Measurements from ENCODE around the gene ZBTB24.

The ZBTB24 gene

DNA sequence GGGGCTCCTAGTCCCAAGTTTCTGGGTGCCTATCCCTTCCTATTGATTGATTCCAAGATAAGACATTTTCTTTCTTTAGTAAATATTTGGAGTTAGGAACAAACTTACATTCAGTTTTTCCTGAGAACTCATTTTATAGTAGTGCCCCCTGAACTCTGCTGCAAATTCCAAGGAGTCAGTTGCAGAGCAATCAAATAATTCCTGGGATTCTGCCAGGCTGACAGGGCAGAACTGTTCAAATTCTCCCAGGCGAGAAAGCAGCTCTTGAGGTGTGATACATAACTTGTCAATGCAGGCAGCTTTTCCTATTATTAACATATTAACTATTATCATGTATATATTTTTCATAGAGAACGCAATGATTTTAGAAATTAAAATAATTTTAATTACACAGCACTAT lies 15.9 kb upstream of the ZBTB24 start:
- no peak for DNase-seq (ENCODE audit: low read depth in 2 of 2)

DNA sequence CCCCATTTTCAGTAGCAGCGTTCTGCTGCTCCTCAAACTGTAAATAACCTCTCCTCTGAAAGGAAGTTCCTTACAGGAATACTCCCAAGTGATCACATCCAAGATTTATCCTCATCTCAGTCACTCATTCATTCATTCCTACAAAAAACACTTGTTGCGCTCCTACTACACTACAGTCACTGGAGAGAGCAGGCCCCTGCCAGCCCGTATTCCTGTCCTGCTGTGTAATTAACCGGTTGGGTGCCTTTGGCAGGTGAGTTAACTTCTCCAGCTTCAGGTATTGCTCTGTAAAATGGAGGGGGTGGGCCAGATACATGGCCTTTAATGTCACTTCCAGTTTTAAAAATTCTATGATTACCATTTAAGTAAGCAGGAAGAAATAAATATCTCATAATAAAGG lies 15.0 kb upstream of the ZBTB24 start:
- no peak for DNase-seq (ENCODE audit: low read depth in 2 of 2)

DNA sequence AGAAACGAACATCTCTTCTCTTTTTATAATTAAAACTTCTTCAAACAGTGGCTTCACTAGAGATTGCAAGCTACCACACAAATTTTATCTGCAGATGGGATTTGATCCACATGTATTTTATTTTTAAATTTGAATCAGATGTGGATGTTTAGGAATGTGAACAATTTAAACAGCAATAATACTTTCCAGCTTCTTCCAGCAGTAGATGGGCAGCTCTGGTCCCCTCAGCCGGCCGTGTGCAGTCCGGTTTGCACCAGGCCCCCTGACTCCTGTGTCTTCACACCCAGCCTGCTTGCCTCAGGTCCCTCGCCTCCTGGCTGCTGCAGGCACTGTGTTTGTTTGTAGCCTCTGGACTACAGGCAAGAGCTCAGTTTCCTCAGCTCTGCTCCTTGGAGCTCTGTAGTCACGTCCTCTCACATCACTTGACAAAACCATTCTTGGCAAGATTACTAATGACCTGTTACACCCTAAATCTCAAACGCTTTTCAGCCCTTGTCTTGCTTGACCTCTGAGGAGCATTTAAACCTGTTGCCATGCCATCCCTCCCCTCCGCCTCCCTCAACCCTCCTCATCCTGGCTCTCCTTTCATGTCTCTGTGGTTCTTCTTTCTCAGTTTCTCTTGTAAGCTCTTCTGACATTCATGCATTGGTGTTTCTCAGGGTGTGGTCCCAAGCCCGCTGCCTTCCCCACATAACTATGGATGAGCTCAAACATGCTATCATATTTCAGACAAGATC lies 13.2 kb upstream of the ZBTB24 start:
- no peak for DNase-seq (ENCODE audit: low read depth in 2 of 2)

DNA sequence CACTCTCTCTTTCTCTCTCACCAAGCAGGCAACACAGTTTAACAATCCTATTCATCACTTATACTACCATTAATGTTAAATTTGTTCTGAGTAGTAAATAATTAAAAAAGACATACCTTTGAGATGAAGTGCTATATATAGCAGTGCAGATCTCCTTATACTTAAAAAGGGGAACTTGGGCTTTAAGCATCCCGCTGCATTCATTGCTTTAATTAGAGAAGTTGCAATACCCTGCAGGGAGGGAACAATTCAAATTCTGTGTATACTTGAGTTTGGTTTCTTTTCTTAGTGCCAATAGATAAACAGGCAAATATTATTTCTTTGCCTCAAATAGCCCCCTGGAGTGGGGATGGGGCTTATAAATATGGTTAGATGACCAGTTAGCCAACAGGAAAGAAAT lies 10.8 kb upstream of the ZBTB24 start:
- DNase-seq (ENCODE audit: low read depth in 2 of 2): no peak

DNA sequence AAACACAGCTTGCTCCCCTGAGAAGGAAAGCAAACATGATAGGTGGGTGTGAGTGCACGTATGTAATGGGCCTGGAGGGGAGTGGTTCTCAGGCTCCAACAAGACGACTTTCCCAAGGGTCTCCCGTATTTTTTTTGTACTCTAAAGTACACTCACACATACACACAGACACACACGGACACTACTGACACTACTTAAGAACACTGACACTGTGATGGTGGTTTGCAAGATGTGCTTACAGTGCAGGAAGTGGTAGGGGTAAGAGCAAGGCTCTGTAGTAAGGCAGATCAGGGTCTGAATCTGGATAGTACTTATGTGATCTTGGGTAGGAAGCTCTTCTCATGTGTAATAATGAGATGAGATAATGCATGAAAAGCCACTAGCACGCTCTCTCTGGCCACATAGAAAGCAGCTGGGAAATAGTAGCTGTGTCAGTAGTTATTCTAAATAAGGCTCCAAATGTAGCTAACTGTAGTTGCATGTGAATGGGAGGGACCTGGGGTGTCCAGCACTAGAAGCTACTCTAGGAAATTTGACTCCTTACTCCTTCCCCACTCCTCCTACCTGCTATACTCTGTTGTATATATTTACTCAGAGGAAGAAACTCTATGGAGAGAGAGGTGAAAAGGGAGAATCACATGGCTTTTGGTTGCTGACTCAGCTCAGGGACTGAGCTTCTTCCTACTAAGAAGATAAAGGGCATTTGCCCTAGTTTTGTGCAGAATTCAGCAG lies 8.4 kb upstream of the ZBTB24 start:
- no peak for DNase-seq (ENCODE audit: low read depth in 2 of 2)

DNA sequence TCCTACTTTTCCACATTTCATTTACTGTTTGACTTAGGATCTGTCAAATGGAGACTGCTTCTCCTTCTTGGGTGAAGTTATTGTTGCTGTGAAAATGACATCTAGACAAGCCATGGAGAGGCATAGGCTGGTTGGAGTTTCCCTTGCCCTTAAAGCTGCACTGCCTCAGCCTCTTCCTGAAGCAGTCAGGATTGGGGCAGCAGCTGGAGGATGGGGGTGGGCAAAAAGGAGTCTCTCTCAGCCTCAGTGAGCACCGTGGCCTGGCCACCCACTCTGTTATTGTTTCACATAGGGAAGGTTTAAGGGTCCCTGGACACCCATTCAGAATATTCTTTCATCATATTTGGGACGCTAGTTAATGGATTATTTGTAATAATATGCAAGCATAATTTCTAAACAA lies 7.7 kb upstream of the ZBTB24 start:
- no peak for DNase-seq (ENCODE audit: low read depth in 2 of 2)

DNA sequence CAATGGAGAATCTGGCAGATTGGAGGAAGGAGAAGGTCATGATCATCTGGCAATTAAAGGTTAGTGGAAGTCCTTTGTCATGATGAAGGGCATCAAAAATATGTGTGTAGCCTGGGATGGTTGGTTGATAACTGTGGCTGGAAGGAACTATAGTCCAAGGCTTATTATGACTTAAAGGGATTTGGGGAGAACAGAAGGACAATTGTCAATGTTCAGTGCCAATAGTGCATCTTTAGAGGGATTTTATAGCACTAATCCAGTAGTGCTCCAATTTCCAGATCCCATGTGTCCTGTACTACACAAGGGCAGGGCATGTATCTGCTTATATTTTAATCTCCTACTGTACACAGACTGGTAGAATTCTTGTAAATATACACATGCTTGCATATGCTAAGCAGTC lies 5.0 kb upstream of the ZBTB24 start:
- DNase-seq (ENCODE audit: low read depth in 2 of 2): no peak

DNA sequence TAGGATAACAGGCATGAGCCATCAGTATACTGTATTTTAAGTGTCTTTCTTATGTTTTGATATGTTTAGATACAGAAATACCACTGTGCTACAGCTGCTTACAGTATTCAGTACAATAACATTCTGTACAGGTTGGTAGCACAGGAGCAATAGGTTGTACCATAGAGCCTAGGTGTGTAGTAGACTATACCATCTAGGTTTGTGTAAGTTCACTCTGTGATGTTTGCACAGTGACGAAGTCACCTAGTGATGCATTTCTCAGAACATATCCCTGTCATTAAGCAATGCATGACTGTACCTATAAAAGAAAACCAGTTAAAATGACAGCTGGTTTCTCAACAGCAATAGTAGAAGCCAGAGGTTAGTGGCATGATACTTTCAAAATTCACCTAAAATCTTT lies 3.0 kb upstream of the ZBTB24 start:
- DNase-seq (ENCODE audit: low read depth in 2 of 2): no peak

DNA sequence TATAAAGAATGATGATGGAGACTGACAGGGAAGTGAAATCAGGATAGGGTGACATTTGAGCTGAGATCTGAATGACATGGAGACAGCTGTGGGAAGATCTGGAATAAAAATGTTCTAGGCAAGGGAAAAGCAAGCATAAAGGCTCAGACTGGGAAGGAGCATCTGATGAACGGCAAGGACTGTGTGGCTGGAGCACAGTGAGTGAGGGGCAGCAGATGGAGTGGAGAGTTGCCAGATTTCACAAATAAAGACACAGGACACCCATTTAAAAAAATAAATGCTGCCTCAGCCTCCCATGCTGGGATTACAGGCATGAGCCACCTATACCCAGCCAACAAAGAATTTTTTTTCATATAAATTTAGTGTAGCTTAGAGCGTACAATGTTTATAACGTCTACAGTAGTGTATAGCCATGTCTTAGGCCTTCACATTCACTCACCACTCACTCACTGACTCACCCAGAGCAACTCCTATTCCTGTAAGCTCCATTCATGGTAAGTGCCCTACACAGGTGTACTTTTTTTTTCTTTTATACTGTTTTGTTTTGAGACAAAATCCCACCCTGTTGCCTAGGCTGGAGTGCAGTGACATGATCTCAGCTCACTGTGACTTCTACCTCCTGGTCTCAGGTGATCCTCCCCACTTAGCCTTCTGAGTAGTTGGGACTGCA lies 2.4 kb upstream of the ZBTB24 start:
- DNase-seq (ENCODE audit: low read depth in 2 of 2): no peak

DNA sequence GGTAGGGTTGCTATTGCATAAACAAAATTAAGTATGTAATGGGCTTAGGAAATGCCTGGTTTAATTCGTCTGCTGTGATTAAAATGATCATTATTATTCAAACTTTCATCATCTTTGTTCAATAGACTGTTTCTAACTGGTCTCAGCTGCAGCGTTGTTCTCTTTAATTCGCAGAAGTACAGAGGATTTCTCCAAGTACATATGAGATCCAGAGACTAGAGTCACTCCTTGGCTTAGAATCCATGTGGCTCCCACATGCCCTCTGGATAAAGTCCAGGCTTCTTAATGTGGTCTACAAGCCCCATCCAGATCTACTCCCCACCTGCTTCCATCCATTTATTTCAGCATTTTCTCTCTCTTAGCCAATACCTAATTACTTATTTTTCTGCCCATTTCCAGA lies 1.1 kb upstream of the ZBTB24 start:
- no peak for DNase-seq (ENCODE audit: low read depth in 2 of 2)

DNA sequence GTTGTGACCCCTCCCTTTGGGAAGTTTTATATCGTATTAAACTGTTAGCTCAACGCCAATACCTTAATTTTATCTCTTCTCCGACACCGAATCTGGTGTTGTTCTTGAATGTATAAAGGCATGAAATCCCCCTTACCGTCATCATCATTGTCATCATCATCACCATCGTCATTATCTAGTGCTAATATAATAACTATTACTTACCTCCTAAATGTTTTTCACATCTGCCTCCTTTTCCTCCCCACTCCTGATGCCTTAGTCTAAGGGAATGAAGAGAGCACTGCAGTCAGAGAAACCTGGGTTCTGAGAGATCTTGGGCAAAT lies 677 bp upstream of the ZBTB24 start:
- DNase-seq (ENCODE audit: low read depth in 2 of 2): no peak

DNA sequence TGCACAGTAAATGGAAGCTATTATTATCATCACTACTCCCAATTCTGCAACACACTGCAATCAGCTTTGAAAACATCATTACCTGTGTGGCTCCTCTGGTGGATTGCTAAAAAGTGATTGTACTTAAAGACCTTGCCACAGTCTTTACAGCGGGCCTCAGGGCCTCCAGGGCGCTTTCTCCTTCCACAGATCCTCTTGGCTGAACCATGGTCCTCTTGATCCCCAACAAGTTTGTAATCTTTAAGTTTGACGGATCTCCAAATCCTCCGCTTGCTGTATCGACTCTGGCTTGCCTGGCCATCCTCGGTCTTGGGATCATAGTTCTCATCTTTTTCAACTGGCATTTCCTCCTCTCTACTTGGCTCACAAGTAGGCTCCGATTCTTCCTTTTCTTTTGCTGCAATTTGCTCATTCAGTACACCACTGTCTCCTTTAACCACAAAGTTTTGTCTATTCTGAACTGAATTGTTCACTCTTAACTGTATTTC lies 2.0 kb downstream of the ZBTB24 start:
- no peak for DNase-seq (ENCODE audit: low read depth in 2 of 2)

DNA sequence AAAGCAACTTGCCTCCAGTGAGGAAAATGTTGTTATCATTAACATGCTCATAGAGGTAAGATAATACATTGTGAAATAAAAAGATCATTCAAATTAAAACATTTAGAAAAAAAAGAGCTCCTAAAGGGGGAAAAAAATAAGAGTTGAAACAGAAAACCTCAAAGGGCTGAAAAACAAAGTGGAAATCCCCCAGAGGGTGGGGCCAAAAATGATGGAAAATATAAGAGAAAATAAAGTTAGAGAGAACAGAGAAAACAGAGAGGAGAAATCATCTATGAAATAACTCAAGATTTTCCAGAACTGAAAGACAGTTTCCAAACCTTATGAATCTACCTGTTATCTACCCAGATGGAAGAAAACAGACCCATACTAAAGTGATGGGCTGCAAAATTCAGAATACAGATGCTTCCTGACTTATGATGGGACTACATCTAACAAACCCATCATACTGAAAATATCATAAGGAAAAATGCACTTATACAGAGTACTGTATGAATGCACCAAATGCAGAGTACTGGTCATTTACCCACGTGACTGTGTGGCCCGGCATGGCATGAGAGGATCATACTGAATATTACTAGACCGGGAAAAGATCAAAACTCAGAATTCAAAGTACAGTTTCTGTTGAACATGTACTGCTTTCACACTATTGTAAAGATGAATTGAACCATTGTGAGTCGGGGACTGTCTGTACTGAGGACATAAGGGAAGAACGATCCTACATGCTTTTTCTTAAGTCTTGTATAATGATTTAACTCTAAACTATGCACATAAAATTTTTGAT lies 4.0 kb downstream of the ZBTB24 start:
- no peak for DNase-seq (ENCODE audit: low read depth in 2 of 2)

DNA sequence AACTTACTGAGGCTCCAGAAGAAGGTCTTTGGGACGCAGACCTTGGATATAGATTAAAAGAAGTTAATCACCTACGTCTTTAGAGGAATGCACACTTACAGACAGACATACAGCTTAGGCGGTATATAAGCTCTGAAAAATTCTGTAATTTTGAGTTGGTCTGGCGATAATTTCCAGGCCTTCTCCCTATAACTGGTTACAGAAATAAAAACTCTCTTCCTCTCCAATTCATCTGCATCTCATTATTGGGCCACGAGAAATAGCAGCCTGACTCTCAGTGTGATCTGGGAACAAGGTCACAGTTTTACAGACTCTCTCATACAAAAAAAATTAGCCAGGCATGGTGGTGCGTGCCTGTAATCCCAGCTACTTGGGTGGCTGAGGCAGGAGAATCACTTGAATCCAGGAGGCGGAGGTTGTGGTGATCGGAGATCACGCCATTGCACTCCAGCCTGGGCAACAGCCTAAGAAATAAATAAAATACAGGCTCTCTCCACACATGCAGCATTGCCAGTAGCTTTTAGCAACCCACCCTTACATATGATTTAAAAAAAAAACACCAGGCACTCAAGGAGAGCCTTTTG lies 4.7 kb downstream of the ZBTB24 start:
- peak in 1 of 2 experiments; percentile 53 for DNase-seq (ENCODE audit: low read depth in 2 of 2)

DNA sequence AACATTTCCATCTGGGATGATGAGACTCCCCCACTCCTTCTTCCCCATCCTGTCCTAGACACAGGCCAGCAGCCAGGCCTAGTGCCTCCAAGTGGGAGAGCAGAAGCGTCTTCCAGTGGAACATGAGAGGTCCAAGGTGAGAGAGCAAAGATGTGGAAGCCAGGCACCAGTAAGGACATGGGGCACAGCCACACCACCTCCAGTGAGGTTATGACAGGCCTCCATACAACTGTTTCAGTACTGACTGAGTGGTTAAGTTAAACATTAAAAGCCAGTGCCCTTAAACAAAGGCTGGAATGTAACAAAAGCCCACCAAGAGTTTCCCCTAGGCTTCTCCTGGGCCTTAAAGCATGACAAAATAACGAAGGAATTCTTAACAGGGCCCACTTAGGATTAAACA lies 5.3 kb downstream of the ZBTB24 start:
- no peak for DNase-seq (ENCODE audit: low read depth in 2 of 2)

DNA sequence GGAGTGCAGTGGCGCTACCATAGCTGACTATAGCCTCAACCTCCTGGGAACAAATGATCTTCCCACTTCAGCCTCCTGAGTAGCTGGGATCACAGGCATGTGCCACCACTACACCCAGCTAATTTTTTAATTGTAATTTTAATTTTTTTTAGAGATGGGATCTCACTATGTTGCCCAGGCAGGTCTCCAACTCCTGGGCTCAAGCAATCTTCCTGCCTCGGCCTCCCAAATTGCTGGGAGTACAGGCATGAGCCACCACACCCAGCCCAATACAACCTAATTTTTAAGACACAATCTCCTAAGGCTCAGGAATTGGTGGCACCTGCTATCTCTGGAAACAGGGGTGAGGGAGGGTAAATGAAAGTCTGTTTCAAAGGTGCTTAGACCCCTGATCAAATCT lies 5.8 kb downstream of the ZBTB24 start:
- DNase-seq (ENCODE audit: low read depth in 2 of 2): no peak

DNA sequence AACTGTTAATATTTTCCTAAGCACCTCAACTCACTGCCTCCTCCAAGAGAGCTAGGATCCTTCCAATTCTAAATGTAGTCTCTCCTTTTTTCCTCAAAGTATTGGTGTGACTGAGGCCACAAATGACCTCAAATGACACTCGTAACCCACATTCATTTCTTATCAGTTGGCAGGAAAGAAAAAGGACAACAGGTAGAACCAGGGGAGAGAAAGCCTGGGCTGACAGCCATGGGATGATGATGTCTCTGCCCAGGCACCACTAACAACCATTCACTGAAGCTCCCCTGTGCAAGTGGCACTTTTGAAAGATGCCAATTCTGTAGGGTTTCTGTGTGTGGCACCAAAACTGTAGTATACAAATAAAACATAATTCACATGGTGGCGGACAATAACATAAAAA lies 7.4 kb downstream of the ZBTB24 start:
- DNase-seq (ENCODE audit: low read depth in 2 of 2): no peak

DNA sequence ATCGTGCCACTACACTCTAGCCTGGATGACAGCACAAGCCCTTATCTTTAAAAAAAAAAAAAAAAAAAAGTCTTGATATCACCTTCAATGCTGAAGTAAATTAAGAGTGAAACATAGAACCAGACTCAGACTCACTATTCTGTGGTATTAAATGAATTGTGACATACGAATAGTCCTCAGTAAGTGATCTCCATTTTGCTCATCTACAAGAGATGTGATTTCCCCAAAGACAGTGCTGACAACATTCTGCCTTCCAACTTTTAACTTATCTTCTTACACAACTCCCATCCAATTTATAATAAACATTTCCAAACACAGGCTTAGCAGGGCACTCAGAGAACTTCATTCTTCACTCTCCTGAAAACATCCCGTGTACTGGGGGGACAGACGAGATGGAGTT lies 8.0 kb downstream of the ZBTB24 start:
- DNase-seq (ENCODE audit: low read depth in 2 of 2): no peak

DNA sequence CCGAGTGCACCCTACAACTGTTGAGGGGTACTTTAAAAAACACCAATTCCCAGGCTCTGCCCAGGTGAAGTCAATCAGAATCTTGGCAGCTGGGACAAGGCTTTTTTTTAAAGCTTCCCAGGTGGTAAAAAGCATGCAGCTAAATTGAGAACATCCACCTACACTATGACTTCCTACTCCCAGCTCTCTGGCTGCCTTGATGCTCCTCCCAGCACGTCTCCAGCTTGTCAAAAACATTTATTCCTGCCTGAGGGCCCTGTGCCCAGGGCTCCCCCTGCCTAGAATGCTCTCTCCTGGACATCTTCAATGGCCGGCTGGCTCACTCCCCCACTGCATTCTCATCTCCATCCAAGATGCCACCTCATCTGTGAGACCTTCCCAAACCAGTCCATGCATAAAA lies 9.9 kb downstream of the ZBTB24 start:
- DNase-seq (ENCODE audit: low read depth in 2 of 2): no peak

DNA sequence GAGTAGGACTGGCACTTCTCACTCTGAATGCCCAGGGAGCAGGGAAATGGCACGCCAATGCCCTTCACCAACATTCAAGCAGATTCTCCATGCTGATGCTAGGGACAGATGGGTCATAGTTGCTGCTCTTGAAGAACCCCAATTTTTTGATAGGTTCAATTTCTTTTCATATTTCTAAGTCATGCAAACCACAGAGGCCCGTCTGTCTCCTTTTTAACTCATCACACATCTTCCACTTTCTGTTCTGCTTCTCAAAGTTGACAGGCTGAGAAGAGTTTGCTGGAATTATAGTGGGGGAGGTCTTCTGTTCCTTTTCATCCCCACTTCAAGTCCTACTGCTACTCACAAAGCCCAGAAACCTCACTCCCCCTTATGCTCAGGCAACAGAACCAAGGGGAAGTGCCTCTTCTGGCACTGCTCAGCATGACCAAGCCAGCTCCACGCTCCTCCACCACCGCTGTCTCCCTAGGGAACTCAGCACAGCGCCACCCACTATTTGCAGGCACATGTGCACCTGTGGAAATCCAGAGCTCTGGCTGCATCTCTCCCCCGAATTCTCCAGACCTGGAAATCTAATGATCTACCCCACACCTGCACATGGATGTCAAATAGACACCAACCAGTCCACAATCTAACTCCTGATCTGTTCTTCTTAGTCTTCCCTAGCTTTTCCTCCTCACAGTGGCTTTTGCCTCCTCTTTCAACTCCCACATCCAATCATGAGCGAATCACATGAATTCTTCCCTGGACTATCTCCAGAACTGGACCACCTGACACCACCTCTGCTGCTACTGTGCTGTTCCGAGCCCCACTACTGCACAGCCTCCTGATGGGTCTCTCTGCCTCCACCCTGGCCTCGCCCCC lies 10.7 kb downstream of the ZBTB24 start:
- DNase-seq (ENCODE audit: low read depth in 2 of 2): no peak

Measured in fibroblast of skin of left quadriceps (primary cell).